ENCODE measurements around the gene MYOG. TPM values are rescaled to one million over a fixed set of nuclear protein-coding genes. Genes with fewer than 3 reads are reported as not detected.

The MYOG gene
- total and polyA plus RNA-seq, 2 donors (not counting 1 experiment from before 2014, with no cell fraction given) = not detected

DNA sequence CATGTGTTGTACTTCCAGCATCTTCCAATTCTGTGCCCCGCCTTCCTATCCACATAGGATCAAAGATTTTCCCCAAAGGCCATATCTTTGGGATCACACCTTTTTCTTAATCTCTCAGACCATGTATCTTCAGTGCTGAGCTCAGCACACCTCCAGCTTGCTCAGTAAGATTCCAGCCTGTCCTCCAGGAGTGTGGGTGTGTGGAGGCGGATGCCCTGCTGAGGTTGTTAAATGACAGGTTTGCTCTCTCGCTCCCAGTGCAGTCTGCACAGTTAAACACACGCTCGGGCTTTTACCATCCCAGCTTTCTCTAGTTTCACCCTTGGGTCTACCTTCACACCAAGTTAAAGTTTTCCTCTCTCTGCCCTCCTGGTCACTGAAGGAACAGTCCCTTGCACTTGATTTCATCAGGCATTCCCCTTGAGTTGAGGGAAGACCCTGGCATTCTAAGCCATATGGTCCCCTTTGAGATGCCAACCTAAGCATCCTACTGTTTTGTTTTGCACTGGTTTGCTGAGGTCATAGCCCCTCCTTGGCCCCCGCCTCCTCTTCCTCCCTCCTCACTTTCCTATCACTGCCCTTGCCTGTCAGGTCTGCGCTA, 13.7 kb downstream of the MYOG start:
- ChIA-PET CTCF (no interaction called here), POLR2A (no interaction called here)
- WGBS (ENCODE audit: insufficient coverage) = 88% methylated on average over 5 of the region's 7 CpGs
- H3K4me1 Mint-ChIP-seq = peaks cover 21% of the 10 kb centered on the region
- no peaks in the 10 kb centered on the region for H3K9me3 Mint-ChIP-seq (ENCODE audit: insufficient read depth)
- Histone ChIP-seq H3K4me1 (ENCODE audit: control insufficient read depth in 2 of 2, insufficient read depth in 2 of 2, low read length in 2 of 2) (peaks cover 18 to 21% of the 10 kb centered on the region in 2 donors), H2AFZ (ENCODE audit: insufficient read depth, low read depth, low read length, poor library complexity, severe bottlenecking) (no peak overlapping the region), H3K9ac (ENCODE audit: low read length) (no peak overlapping the region), H4K20me1 (ENCODE audit: control insufficient read depth, insufficient read depth, low read length, poor library complexity, severe bottlenecking) (no peaks in the 10 kb centered on the region), H3K4me3 (ENCODE audit: control extremely low read depth in 1 of 5, extremely low read depth in 1 of 5, insufficient read depth in 1 of 5, low read depth in 2 of 5, low read length in 4 of 5) (no peak overlapping the region), H3K27ac (ENCODE audit: low read length in 2 of 2) (no peak overlapping the region), H3K27me3 (replicated peaks in 1 of 4; ENCODE audit: control extremely low read depth in 1 of 4, control insufficient read depth in 3 of 4, insufficient read depth in 4 of 4, low read length in 3 of 4) (peaks cover 0 to 31% (median 9%) of the 10 kb centered on the region in 4 experiments), H3K79me2 (ENCODE audit: control insufficient read depth, insufficient read depth, low read length) (no peaks in the 10 kb centered on the region), H3K4me2 (replicated peaks; ENCODE audit: low read depth, low read length, poor library complexity, severe bottlenecking) (no peak overlapping the region), H3K9me3 (ENCODE audit: control extremely low read depth in 1 of 3, control insufficient read depth in 2 of 3, insufficient read depth in 1 of 3, low read length in 2 of 3) (peaks cover 0 to 3% (median 0%) of the 10 kb centered on the region in 3 donors), H3K36me3 (replicated peaks in 1 of 2; ENCODE audit: control extremely low read depth in 1 of 2, control insufficient read depth in 1 of 2, extremely low read depth in 1 of 2, insufficient read depth in 2 of 2, low read length in 1 of 2) (no peaks in the 10 kb centered on the region)
- TF ChIP-seq, protein P1, sequence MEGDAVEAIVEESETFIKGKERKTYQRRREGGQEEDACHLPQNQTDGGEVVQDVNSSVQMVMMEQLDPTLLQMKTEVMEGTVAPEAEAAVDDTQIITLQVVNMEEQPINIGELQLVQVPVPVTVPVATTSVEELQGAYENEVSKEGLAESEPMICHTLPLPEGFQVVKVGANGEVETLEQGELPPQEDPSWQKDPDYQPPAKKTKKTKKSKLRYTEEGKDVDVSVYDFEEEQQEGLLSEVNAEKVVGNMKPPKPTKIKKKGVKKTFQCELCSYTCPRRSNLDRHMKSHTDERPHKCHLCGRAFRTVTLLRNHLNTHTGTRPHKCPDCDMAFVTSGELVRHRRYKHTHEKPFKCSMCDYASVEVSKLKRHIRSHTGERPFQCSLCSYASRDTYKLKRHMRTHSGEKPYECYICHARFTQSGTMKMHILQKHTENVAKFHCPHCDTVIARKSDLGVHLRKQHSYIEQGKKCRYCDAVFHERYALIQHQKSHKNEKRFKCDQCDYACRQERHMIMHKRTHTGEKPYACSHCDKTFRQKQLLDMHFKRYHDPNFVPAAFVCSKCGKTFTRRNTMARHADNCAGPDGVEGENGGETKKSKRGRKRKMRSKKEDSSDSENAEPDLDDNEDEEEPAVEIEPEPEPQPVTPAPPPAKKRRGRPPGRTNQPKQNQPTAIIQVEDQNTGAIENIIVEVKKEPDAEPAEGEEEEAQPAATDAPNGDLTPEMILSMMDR (IDR thresholded peaks at IDR 0.05) = no peak
- no peak for TF ChIP-seq EZH2 (IDR thresholded peaks at IDR 0.05; ENCODE audit: borderline replicate concordance, insufficient read depth, low read depth, low read length, poor library complexity, severe bottlenecking)
- DNase-seq (no peak), ATAC-seq (ENCODE audit: low read depth) (no peak)
- H3K27ac Mint-ChIP-seq = no peak overlapping the region
- peaks cover 32% of the 10 kb centered on the region for H3K27me3 Mint-ChIP-seq
- no peak overlapping the region for H3K4me3 Mint-ChIP-seq
- intact Hi-C loops (cut with micrococcal nuclease) = no loop called here

DNA sequence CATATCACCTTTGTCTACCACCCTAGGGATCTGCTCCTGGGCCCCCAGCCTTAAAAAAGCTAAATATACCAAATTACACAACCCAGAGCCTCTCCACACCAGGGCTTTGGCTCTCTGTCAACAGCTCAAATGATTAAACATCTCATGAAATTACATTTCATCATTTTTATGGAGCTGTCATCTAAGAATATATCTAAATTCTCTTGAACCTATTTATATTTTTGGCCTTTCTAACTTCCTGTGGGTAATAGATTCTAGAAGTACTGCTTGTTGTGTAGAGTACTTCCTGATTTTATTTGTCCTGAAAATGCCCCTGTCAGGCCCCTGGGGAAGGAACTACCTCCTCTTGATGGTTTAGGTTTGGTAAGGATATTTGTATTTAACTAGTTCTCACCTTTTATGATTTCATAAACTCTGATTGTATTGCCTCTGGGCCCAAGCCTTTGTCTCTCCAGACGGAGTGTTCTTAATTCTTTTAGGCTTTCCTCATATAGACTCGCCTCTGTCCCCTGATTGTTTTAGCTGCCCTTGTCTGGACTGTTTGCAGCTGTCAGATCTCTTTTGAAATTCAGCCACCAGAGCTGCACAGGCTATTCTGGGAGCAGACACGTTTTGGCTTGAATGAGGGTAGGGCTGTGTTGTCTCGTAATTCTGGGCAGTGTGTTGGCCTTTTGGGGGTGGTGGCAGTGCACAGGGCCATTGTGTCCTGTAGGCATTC, 16.6 kb downstream of the MYOG start:
- Mint-ChIP-seq H3K27me3 (peaks cover 21% of the 10 kb centered on the region), H3K9me3 (ENCODE audit: insufficient read depth) (no peaks in the 10 kb centered on the region), H3K4me3 (no peak overlapping the region), H3K27ac (no peak overlapping the region), H3K4me1 (peaks cover 12% of the 10 kb centered on the region)
- TF ChIP-seq, protein P1 (IDR thresholded peaks at IDR 0.05) = no peak
- no peak for TF ChIP-seq EZH2 (IDR thresholded peaks at IDR 0.05; ENCODE audit: borderline replicate concordance, insufficient read depth, low read depth, low read length, poor library complexity, severe bottlenecking)
- intact Hi-C loops (cut with micrococcal nuclease) = no loop called here
- Histone ChIP-seq H3K9ac (ENCODE audit: low read length) (no peak overlapping the region), H3K27ac (ENCODE audit: low read length in 2 of 2) (no peak overlapping the region), H2AFZ (ENCODE audit: insufficient read depth, low read depth, low read length, poor library complexity, severe bottlenecking) (no peak overlapping the region), H4K20me1 (ENCODE audit: control insufficient read depth, insufficient read depth, low read length, poor library complexity, severe bottlenecking) (no peaks in the 10 kb centered on the region), H3K27me3 (replicated peaks in 1 of 4; ENCODE audit: control extremely low read depth in 1 of 4, control insufficient read depth in 3 of 4, insufficient read depth in 4 of 4, low read length in 3 of 4) (peaks cover 0 to 10% (median 2%) of the 10 kb centered on the region in 4 experiments), H3K4me3 (ENCODE audit: control extremely low read depth in 1 of 5, extremely low read depth in 1 of 5, insufficient read depth in 1 of 5, low read depth in 2 of 5, low read length in 4 of 5) (no peak overlapping the region), H3K79me2 (ENCODE audit: control insufficient read depth, insufficient read depth, low read length) (no peaks in the 10 kb centered on the region), H3K4me1 (ENCODE audit: control insufficient read depth in 2 of 2, insufficient read depth in 2 of 2, low read length in 2 of 2) (peaks cover 7 to 9% of the 10 kb centered on the region in 2 donors), H3K9me3 (ENCODE audit: control extremely low read depth in 1 of 3, control insufficient read depth in 2 of 3, insufficient read depth in 1 of 3, low read length in 2 of 3) (no peaks in the 10 kb centered on the region), H3K36me3 (replicated peaks in 1 of 2; ENCODE audit: control extremely low read depth in 1 of 2, control insufficient read depth in 1 of 2, extremely low read depth in 1 of 2, insufficient read depth in 2 of 2, low read length in 1 of 2) (no peaks in the 10 kb centered on the region), H3K4me2 (replicated peaks; ENCODE audit: low read depth, low read length, poor library complexity, severe bottlenecking) (peak overlapping the region; percentile 12)
- DNase-seq (no peak), ATAC-seq (ENCODE audit: low read depth) (no peak)
- 42% methylated on average over 2 of the region's 4 CpGs for WGBS (ENCODE audit: insufficient coverage)
- ChIA-PET POLR2A (no interaction called here), CTCF (interaction anchor here (1.0 kb wide), 1 partner anchor 29 kb away, joined by 3 read pairs; no protein-coding TSS in a partner anchor)
